ENCODE measurements around the gene DNAJB4.
"Not testable (repeated sequence)": the region's sequence is repeated elsewhere in the genome, so short reads cannot be mapped to it uniquely, and the experiment has no call there.

DNAJB4 gene

DNA sequence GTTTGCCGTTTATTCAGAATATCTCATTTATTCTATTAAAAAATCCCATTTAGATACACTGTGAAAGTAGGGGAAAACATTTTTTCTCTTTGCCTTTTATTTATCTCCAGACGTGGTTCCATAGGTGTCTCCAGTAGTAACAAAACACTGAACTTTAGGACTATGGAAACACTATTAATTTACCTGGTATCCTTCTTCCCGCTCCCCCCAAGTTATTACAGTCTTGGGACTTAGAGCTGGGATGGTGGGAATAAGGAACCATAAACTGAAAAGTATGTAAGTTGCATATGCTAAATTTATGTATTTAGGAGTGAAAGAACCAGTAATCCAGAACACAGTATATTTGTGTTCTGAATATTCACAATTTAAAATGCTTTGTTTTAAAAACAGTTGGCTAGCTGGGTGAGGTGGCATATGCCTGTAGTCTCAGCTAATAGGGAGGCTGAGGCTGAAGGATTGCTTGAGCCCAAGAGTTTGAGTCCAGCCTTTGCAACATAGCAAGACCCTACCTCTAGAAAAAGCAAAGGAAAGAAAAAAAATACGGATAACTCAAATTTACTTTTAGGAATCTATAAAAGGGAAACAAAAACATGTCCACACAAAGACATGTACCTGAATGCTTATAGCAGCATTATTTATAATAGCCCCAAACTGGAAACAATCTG, 3.1 kb downstream of the DNAJB4 start:
- WGBS, 2 experiments (ENCODE audit: insufficient coverage in 2 of 2), result no CpG with 5 or more reads among the region's 4 CpGs

DNA sequence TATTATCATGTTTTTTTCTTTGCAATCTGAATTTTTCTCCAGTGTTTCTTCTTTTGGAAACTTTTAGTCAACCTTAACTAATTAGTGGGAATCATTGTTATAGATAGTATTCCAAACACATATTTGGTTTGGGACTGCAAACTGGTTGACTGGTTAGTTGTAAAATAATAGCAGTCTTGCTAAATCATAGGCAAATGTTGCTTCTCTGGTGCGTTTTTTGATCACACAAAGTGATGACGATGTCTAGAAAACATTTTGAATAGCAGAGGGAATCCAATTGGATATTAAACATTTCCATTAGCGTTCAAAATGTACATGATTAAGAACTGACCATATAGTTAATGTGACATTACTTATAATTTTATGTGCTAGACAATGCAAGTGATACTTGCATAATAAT, 4.5 kb downstream of the DNAJB4 start:
- H3K27ac ChIP-seq (ENCODE audit: low read depth, low read length, severe bottlenecking), result no peak overlapping the region
- H3K9me3 ChIP-seq (ENCODE audit: control insufficient read depth, low read length), result no peaks in the 10 kb centered on the region
- no peaks in the 10 kb centered on the region for H3K4me1 ChIP-seq (ENCODE audit: control insufficient read depth, insufficient read depth, low read length, poor library complexity, severe bottlenecking)
- peaks cover 10% of the 10 kb centered on the region for H3K36me3 ChIP-seq (ENCODE audit: control insufficient read depth, insufficient read depth, low read length)
- H3K4me3 ChIP-seq (ENCODE audit: extremely low read depth, insufficient read depth, low read length, poor library complexity, severe bottlenecking), result no peak overlapping the region
- no CpG with 5 or more reads among the region's 3 CpGs for WGBS, 2 experiments (ENCODE audit: insufficient coverage in 2 of 2)

More for the DNA sequence above, 3.1 kb downstream of the DNAJB4 start:
- Histone ChIP-seq H3K9me3 (ENCODE audit: control insufficient read depth, low read length) (no peaks in the 10 kb centered on the region), H3K27ac (ENCODE audit: low read depth, low read length, severe bottlenecking) (no peak overlapping the region), H3K4me1 (ENCODE audit: control insufficient read depth, insufficient read depth, low read length, poor library complexity, severe bottlenecking) (no peaks in the 10 kb centered on the region), H3K4me3 (ENCODE audit: extremely low read depth, insufficient read depth, low read length, poor library complexity, severe bottlenecking) (no peak overlapping the region), H3K36me3 (ENCODE audit: control insufficient read depth, insufficient read depth, low read length) (peaks cover under 1% of the 10 kb centered on the region)

- Histone ChIP-seq H3K4me3 (ENCODE audit: extremely low read depth, insufficient read depth, low read length, poor library complexity, severe bottlenecking) (no peak overlapping the region), H3K9me3 (ENCODE audit: control insufficient read depth, low read length) (no peaks in the 10 kb centered on the region), H3K4me1 (ENCODE audit: control insufficient read depth, insufficient read depth, low read length, poor library complexity, severe bottlenecking) (no peaks in the 10 kb centered on the region), H3K27ac (ENCODE audit: low read depth, low read length, severe bottlenecking) (no peak overlapping the region), H3K36me3 (ENCODE audit: control insufficient read depth, insufficient read depth, low read length) (peaks cover 15% of the 10 kb centered on the region)
- WGBS, 2 experiments (ENCODE audit: insufficient coverage in 2 of 2), result 100% methylated on average over 1 to 2 of the region's 3 CpGs
Observed at GRCh38 chr1:78009836-78010235, 5.1 kb downstream of the DNAJB4 start.

GRCh38 chr1:78011050-78011449, 6.3 kb downstream of the DNAJB4 start:
- H3K27ac ChIP-seq (ENCODE audit: low read depth, low read length, severe bottlenecking), result no peak overlapping the region
- peaks cover 19% of the 10 kb centered on the region for H3K36me3 ChIP-seq (ENCODE audit: control insufficient read depth, insufficient read depth, low read length)
- no peak overlapping the region for H3K4me3 ChIP-seq (ENCODE audit: extremely low read depth, insufficient read depth, low read length, poor library complexity, severe bottlenecking)
- no peaks in the 10 kb centered on the region for H3K9me3 ChIP-seq (ENCODE audit: control insufficient read depth, low read length)
- H3K4me1 ChIP-seq (ENCODE audit: control insufficient read depth, insufficient read depth, low read length, poor library complexity, severe bottlenecking), result no peaks in the 10 kb centered on the region
- 100% methylated on average over 1 of the region's 2 CpGs; no CpG with 5 or more reads in 1 of the 2 experiments for WGBS, 2 experiments (ENCODE audit: insufficient coverage in 2 of 2)

DNA sequence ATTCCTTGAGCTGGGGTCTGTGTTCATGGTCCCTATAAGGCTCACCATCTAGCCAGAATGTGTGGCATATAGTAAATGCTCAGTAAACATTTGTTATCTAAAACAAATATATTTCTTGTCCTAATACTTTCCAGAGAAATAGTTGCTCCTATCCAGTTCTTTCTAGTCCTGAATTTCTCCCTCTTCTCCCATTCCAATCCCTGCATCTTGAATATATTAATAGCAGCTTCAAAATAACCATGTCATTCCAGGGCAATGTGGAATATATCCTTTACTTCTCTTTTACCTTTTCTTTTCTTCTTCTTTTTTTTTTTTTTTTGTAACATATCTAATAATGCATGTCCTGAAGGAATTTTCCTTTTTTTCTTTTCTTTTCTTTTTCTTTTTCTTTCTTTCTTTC, 10.4 kb downstream of the DNAJB4 start:
- H3K36me3 ChIP-seq (ENCODE audit: control insufficient read depth, insufficient read depth, low read length), result peaks cover 23% of the 10 kb centered on the region
- no peaks in the 10 kb centered on the region for H3K4me1 ChIP-seq (ENCODE audit: control insufficient read depth, insufficient read depth, low read length, poor library complexity, severe bottlenecking)
- no peak overlapping the region for H3K27ac ChIP-seq (ENCODE audit: low read depth, low read length, severe bottlenecking)
- no peaks in the 10 kb centered on the region for H3K9me3 ChIP-seq (ENCODE audit: control insufficient read depth, low read length)
- no peak overlapping the region for H3K4me3 ChIP-seq (ENCODE audit: extremely low read depth, insufficient read depth, low read length, poor library complexity, severe bottlenecking)

DNA sequence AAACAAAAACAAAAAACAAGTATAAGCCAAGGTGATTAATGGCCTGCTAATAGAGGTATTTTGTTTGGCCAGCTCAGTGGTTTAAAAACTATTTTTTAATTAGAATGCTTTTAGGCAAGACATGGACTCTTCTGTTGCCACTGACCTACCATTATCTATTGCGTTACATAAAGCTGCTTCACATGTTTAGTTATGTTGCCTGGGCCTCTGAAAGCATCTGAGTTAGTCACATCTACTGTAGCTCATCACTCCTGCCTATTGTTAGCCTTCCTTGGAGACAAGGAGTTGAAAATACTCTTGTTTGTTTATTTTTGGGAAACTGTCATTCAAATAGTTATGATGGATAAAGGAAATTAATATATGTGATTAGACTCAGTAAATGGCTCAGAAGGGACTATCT, 14.3 kb downstream of the DNAJB4 start:
- H3K36me3 ChIP-seq (ENCODE audit: control insufficient read depth, insufficient read depth, low read length), result peaks cover 15% of the 10 kb centered on the region
- 80 to 100% methylated on average over 1 of the region's 1 CpG for WGBS, 2 experiments (ENCODE audit: insufficient coverage in 2 of 2)
- H3K27ac ChIP-seq (ENCODE audit: low read depth, low read length, severe bottlenecking), result no peak overlapping the region
- H3K4me1 ChIP-seq (ENCODE audit: control insufficient read depth, insufficient read depth, low read length, poor library complexity, severe bottlenecking), result no peaks in the 10 kb centered on the region
- H3K9me3 ChIP-seq (ENCODE audit: control insufficient read depth, low read length), result no peaks in the 10 kb centered on the region
- no peak overlapping the region for H3K4me3 ChIP-seq (ENCODE audit: extremely low read depth, insufficient read depth, low read length, poor library complexity, severe bottlenecking)

GRCh38 chr1:78021134-78021533, 16.4 kb downstream of the DNAJB4 start:
- WGBS, 2 experiments (ENCODE audit: insufficient coverage in 2 of 2), result no CpG with 5 or more reads among the region's 4 CpGs
- H3K4me1 ChIP-seq (ENCODE audit: control insufficient read depth, insufficient read depth, low read length, poor library complexity, severe bottlenecking); H3K27ac ChIP-seq (ENCODE audit: low read depth, low read length, severe bottlenecking); H3K36me3 ChIP-seq (ENCODE audit: control insufficient read depth, insufficient read depth, low read length); H3K9me3 ChIP-seq (ENCODE audit: control insufficient read depth, low read length); H3K4me3 ChIP-seq (ENCODE audit: extremely low read depth, insufficient read depth, low read length, poor library complexity, severe bottlenecking): not testable (repeated sequence)

- no peak overlapping the region for H3K4me3 ChIP-seq (ENCODE audit: extremely low read depth, insufficient read depth, low read length, poor library complexity, severe bottlenecking)
- no peaks in the 10 kb centered on the region for H3K4me1 ChIP-seq (ENCODE audit: control insufficient read depth, insufficient read depth, low read length, poor library complexity, severe bottlenecking)
- H3K27ac ChIP-seq (ENCODE audit: low read depth, low read length, severe bottlenecking), result no peak overlapping the region
- H3K36me3 ChIP-seq (ENCODE audit: control insufficient read depth, insufficient read depth, low read length), result no peaks in the 10 kb centered on the region
- no peaks in the 10 kb centered on the region for H3K9me3 ChIP-seq (ENCODE audit: control insufficient read depth, low read length)
- WGBS, 2 experiments (ENCODE audit: insufficient coverage in 2 of 2), result no CpG with 5 or more reads among the region's 4 CpGs
Observed at GRCh38 chr1:78029793-78030192, 25.1 kb downstream of the DNAJB4 start.

GRCh38 chr1:78032996-78033796, 28.5 kb downstream of the DNAJB4 start:
- Histone ChIP-seq H3K27ac (ENCODE audit: low read depth, low read length, severe bottlenecking) (no peak overlapping the region), H3K4me3 (ENCODE audit: extremely low read depth, insufficient read depth, low read length, poor library complexity, severe bottlenecking) (no peak overlapping the region), H3K9me3 (ENCODE audit: control insufficient read depth, low read length) (no peaks in the 10 kb centered on the region), H3K4me1 (ENCODE audit: control insufficient read depth, insufficient read depth, low read length, poor library complexity, severe bottlenecking) (no peaks in the 10 kb centered on the region), H3K36me3 (ENCODE audit: control insufficient read depth, insufficient read depth, low read length) (no peaks in the 10 kb centered on the region)
- 80 to 84% methylated on average over 3 to 4 of the region's 4 CpGs for WGBS, 2 experiments (ENCODE audit: insufficient coverage in 2 of 2)

DNA sequence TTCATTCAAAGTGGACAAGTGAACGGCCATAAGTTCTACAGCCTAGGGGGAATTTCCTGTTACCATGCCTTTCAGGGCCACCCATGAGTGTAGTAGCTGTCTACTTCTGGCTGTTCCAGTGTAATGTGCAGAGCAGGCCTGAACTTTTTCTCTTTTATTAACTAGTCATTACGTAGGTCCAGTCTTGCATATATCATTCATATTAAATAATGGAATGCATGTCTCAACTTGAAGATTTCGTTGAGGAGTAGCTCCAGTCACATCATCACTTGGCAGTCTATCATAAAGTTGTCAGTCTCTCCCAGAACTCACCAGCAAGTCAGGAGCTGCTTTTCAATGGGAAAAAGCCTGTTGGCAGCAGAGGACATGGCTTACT, 29.0 kb downstream of the DNAJB4 start:
- no peaks in the 10 kb centered on the region for H3K36me3 ChIP-seq (ENCODE audit: control insufficient read depth, insufficient read depth, low read length)
- 67 to 76% methylated on average over 1 to 2 of the region's 3 CpGs for WGBS, 2 experiments (ENCODE audit: insufficient coverage in 2 of 2)

GRCh38 chr1:78035121-78035520, 30.4 kb downstream of the DNAJB4 start:
- Histone ChIP-seq H3K9me3 (ENCODE audit: control insufficient read depth, low read length) (no peaks in the 10 kb centered on the region), H3K36me3 (ENCODE audit: control insufficient read depth, insufficient read depth, low read length) (no peaks in the 10 kb centered on the region), H3K4me3 (ENCODE audit: extremely low read depth, insufficient read depth, low read length, poor library complexity, severe bottlenecking) (no peak overlapping the region), H3K4me1 (ENCODE audit: control insufficient read depth, insufficient read depth, low read length, poor library complexity, severe bottlenecking) (no peaks in the 10 kb centered on the region), H3K27ac (ENCODE audit: low read depth, low read length, severe bottlenecking) (no peak overlapping the region)
- WGBS, 2 experiments (ENCODE audit: insufficient coverage in 2 of 2), result 86 to 100% methylated on average over 1 of the region's 2 CpGs

More for the DNA sequence above, 29.0 kb downstream of the DNAJB4 start:
- H3K9me3 ChIP-seq (ENCODE audit: control insufficient read depth, low read length), result no peaks in the 10 kb centered on the region
- H3K4me1 ChIP-seq (ENCODE audit: control insufficient read depth, insufficient read depth, low read length, poor library complexity, severe bottlenecking), result no peaks in the 10 kb centered on the region
- no peak overlapping the region for H3K4me3 ChIP-seq (ENCODE audit: extremely low read depth, insufficient read depth, low read length, poor library complexity, severe bottlenecking)
- H3K27ac ChIP-seq (ENCODE audit: low read depth, low read length, severe bottlenecking), result no peak overlapping the region

All from mesodermal cell (in vitro differentiated cells).